Endothelial cell of umbilical vein (primary cell): Measurements from ENCODE around the gene NELL2. TPM values are rescaled to one million over a fixed set of nuclear protein-coding genes. Genes with fewer than 3 reads are reported as not detected.

Experiments
- BruUV-seq: library from RNA; stranded (reverse); fragments of 400-500 nt; replicated peaks from 2 replicates; lab custom pipeline; 2021; lab: Mats Ljungman, UMichigan
- CTCF ChIA-PET: fragments of 300-600, 350-600 bp; sonication (Branson Sonifier 250); formaldehyde crosslinking; loops from one replicate; lab custom pipeline; 2021; ENCODE audit warnings: antibody characterized with exemption, inconsistent platforms; lab: Charles Lee
- POLR2A ChIA-PET: fragments of 300-600, 350-600 bp; sonication (Branson Sonifier 250); formaldehyde crosslinking; loops from one replicate; lab custom pipeline; 2021; ENCODE audit warnings: antibody characterized with exemption, inconsistent platforms; lab: Charles Lee
- DNase-seq: peaks from one replicate; pipeline ENCODE4 v3.0.0-alpha.2; 2011; ENCODE audit warnings: low read depth, low spot score
- FAIRE-seq: peaks from 2 replicates; lab custom pipeline; 2011; peaks lifted over from hg19 to GRCh38; lab: Jason Lieb, UNC
- H2AFZ ChIP-seq: 2 replicates; pipeline ENCODE4 v1.6.0; 2012; ENCODE audit warnings: low read depth, low read length, control low read depth, inconsistent platforms
- H3K27ac ChIP-seq: 2 replicates; pipeline ENCODE4 v1.5.1; 2011; ENCODE audit warnings: low read depth, mild to moderate bottlenecking, control low read depth, low read length, moderate library complexity; ENCODE audit not compliant: insufficient read depth
- H3K27me3 ChIP-seq, 2 experiments: 2 replicates each; pipeline versions ENCODE4 v1.6.0 to v1.6.1; 2011; ENCODE audit warnings: low read length in 2 of 2, mixed read lengths in 1 of 2; ENCODE audit not compliant: control insufficient read depth in 2 of 2, insufficient read depth in 2 of 2
- H3K36me3 ChIP-seq, 2 experiments: 2 replicates in 1 of 2; 3 replicates in 1 of 2; pipeline ENCODE4 v1.5.1; 2011; ENCODE audit warnings: low read length in 2 of 2, mild to moderate bottlenecking in 1 of 2, moderate library complexity in 1 of 2; ENCODE audit not compliant: control insufficient read depth in 2 of 2, insufficient read depth in 2 of 2; ENCODE audit errors: extremely low read depth in 1 of 2
- H3K4me1 ChIP-seq: 3 replicates; pipeline ENCODE4 v1.5.1; 2011; ENCODE audit warnings: mild to moderate bottlenecking, low read length; ENCODE audit not compliant: control insufficient read depth, insufficient read depth; ENCODE audit errors: extremely low read depth
- H3K4me2 ChIP-seq: 2 replicates; pipeline ENCODE4 v1.6.1; 2011; ENCODE audit warnings: low read length, control low read depth, mixed read lengths; ENCODE audit not compliant: insufficient read depth
- H3K4me3 ChIP-seq, 3 experiments: fragments of 200-600 bp in 1 of 3; sonication (generic), shearing (Covaris generic) in 1 of 3; replicated peaks in 1 of 3; 2 replicates each; pipeline ENCODE4 v1.5.1; 2011 to 2016; ENCODE audit warnings: control low read depth in 3 of 3, low read length in 3 of 3, mild to moderate bottlenecking in 2 of 3, inconsistent platforms in 1 of 3, low read depth in 1 of 3, moderate library complexity in 1 of 3; ENCODE audit not compliant: insufficient read depth in 1 of 3
- H3K79me2 ChIP-seq: 2 replicates; pipeline ENCODE4 v1.6.0; 2012; ENCODE audit warnings: low read length, inconsistent platforms; ENCODE audit not compliant: control insufficient read depth, insufficient read depth
- H3K9ac ChIP-seq: replicated peaks from 2 replicates; pipeline ENCODE3; 2011; ENCODE audit warnings: low read length, control low read depth; ENCODE audit not compliant: insufficient read depth; ENCODE audit errors: extremely low read depth
- H3K9me1 ChIP-seq: replicated peaks from 3 replicates; pipeline ENCODE4 v1.6.0; 2011; ENCODE audit warnings: mild to moderate bottlenecking, low read length; ENCODE audit not compliant: control insufficient read depth, insufficient read depth; ENCODE audit errors: extremely low read depth
- H3K9me3 ChIP-seq: replicated peaks from 2 replicates; pipeline ENCODE4 v1.5.1; 2012; ENCODE audit warnings: low read length, inconsistent platforms; ENCODE audit not compliant: control insufficient read depth, insufficient read depth
- H4K20me1 ChIP-seq: replicated peaks from 2 replicates; pipeline ENCODE3; 2011; ENCODE audit warnings: mild to moderate bottlenecking, low read length; ENCODE audit not compliant: control insufficient read depth, insufficient read depth; ENCODE audit errors: extremely low read depth
- EZH2 ChIP-seq: IDR thresholded peaks from 2 replicates; pipeline ENCODE4 v1.6.1; 2012; ENCODE audit warnings: borderline replicate concordance, low read depth, mild to moderate bottlenecking, moderate library complexity, low read length, inconsistent platforms; ENCODE audit not compliant: severe bottlenecking
- GATA2 ChIP-seq: IDR thresholded peaks from 2 replicates; pipeline ENCODE4 v1.7.0; 2011; ENCODE audit warnings: low read depth, mild to moderate bottlenecking, moderate library complexity, mixed read lengths, low read length; ENCODE audit not compliant: insufficient read length, insufficient read depth
- JUN ChIP-seq: IDR thresholded peaks from 2 replicates; pipeline ENCODE4 v1.6.1; 2011; ENCODE audit warnings: borderline replicate concordance, low read depth; ENCODE audit not compliant: insufficient read length, insufficient read depth
- MYC ChIP-seq: IDR thresholded peaks from one replicate; pipeline ENCODE4 v1.6.1; 2011; ENCODE audit warnings: mild to moderate bottlenecking, low read depth, low read length
- POLR2A ChIP-seq: IDR thresholded peaks from 2 replicates; pipeline ENCODE4 v1.6.1; 2012; ENCODE audit warnings: low read depth, mild to moderate bottlenecking, control low read depth, low read length
- POLR2AphosphoS5 ChIP-seq: IDR thresholded peaks from 2 replicates; pipeline ENCODE4 v1.6.1; 2012; ENCODE audit warnings: low read depth, mild to moderate bottlenecking, control low read depth, low read length, moderate library complexity; ENCODE audit not compliant: insufficient read depth
- dilution Hi-C: fragments of 300-500 bp; cut with MboI; formaldehyde crosslinking; loops from one replicate; pipeline ENCODE4 v1.15.0; 2019; ENCODE audit warnings: low sequenced_read_pairs; ENCODE audit not compliant: extremely low pct_ligation_motif_present
- intact Hi-C: fragments of 100-400 bp; cut with micrococcal nuclease; formaldehyde crosslinking; loops from one replicate; pipeline ENCODE4 v1.10.0; 2022
- polyA plus RNA-seq, 4 experiments: library from polyadenylated mRNA; depleted of rRNA in 3 of 4; stranded (reverse) in 3 of 4; unstranded in 1 of 4; fragments of >200 nt; gene quantifications; 2 replicates each; pipeline versions ENCODE4 v1.2.1 to v1.2.3, GENCODE V29; 2011 to 2012; ENCODE audit warnings: missing spikeins in 1 of 4
- total RNA-seq: library from RNA; stranded (reverse); gene quantifications from 2 replicates; pipeline ENCODE4 v1.2.3, GENCODE V29; 2021
- TF ChIP-seq, protein P1 (sequence below), 2 donors: IDR thresholded peaks; 1 replicate in 1 of 2; 2 replicates in 1 of 2; pipeline ENCODE4 v1.5.1; 2011; ENCODE audit warnings: low read length in 2 of 2, mild to moderate bottlenecking in 2 of 2, moderate library complexity in 2 of 2, control low read depth in 1 of 2, inconsistent platforms in 1 of 2, low read depth in 1 of 2; ENCODE audit not compliant: insufficient read depth in 1 of 2; ENCODE audit errors: extremely low read depth in 1 of 2

The NELL2 gene
- total and polyA plus RNA-seq, 2 donors (not counting 3 experiments of a cell fraction or from before 2014, with no cell fraction given) = 0.11 to 0.49 TPM

DNA sequence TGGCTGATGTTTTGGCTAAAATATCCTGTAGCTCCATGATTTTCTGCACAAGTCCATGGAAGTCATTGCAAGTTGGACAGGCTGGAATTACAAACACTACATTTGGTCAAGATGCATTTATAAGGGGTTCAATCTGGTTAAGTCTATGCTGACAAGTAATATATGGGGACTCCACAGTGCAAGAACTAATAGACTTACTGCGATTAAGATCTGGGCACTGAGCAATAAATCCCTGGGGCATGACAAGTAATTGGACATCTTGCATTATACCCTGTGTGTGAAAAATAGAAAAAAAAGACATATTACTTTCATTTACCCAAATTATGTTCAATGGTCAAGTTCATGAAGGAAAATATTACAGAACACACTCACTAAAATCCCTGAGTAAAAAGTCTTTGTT, 99.1 kb downstream of the NELL2 start:
- H3K79me2 ChIP-seq = no peaks in the 10 kb centered on the region
- dilution Hi-C loops = no loop called here
- POLR2A ChIA-PET = no interaction called here
- TF ChIP-seq JUN (no peak), MYC (no peak), GATA2 (no peak), POLR2A (no peak), EZH2 (no peak), POLR2AphosphoS5 (no peak)
- TF ChIP-seq, protein P1, sequence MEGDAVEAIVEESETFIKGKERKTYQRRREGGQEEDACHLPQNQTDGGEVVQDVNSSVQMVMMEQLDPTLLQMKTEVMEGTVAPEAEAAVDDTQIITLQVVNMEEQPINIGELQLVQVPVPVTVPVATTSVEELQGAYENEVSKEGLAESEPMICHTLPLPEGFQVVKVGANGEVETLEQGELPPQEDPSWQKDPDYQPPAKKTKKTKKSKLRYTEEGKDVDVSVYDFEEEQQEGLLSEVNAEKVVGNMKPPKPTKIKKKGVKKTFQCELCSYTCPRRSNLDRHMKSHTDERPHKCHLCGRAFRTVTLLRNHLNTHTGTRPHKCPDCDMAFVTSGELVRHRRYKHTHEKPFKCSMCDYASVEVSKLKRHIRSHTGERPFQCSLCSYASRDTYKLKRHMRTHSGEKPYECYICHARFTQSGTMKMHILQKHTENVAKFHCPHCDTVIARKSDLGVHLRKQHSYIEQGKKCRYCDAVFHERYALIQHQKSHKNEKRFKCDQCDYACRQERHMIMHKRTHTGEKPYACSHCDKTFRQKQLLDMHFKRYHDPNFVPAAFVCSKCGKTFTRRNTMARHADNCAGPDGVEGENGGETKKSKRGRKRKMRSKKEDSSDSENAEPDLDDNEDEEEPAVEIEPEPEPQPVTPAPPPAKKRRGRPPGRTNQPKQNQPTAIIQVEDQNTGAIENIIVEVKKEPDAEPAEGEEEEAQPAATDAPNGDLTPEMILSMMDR (IDR thresholded peaks at IDR 0.05; ENCODE audit: extremely low read depth in 1 of 2, insufficient read depth in 1 of 2, low read depth in 1 of 2, low read length in 2 of 2) = no peak
- H3K9me3 ChIP-seq = no peaks in the 10 kb centered on the region
- CTCF ChIA-PET = interaction anchor here (0.7 to 9.2 kb wide), 4 partner anchors 10 to 154 kb away, joined by 3 to 111 read pairs (median 10); no protein-coding TSS in a partner anchor
- H3K4me1 ChIP-seq = no peaks in the 10 kb centered on the region
- FAIRE-seq (peak; percentile 28), DNase-seq (no peak)
- no peak overlapping the region for H3K9ac ChIP-seq
- H4K20me1 ChIP-seq = no peaks in the 10 kb centered on the region
- H3K27ac ChIP-seq = no peak overlapping the region
- no peaks in the 10 kb centered on the region for H3K36me3 ChIP-seq
- intact Hi-C loops = no loop called here
- no peaks in the 10 kb centered on the region for H3K9me1 ChIP-seq
- no peak overlapping the region for H2AFZ ChIP-seq
- no peak overlapping the region for H3K4me3 ChIP-seq
- BruUV-seq = no TSS peak
- no peaks in the 10 kb centered on the region for H3K27me3 ChIP-seq
- H3K4me2 ChIP-seq = no peak overlapping the region
